Muscle of back (tissue), 13 donors: Measurements from ENCODE around the gene SLC25A24. TPM values are rescaled to one million over a fixed set of nuclear protein-coding genes. Genes with fewer than 3 reads are reported as not detected.
A peak's percentile ranks its signal among the peaks of the same experiment; 100 is the strongest.
"Not testable (repeated sequence)": the region's sequence is repeated elsewhere in the genome, so short reads cannot be mapped to it uniquely, and the experiment has no call there.

Experiments
- DNase-seq, 3 donors: peaks; one replicate each; pipeline versions ENCODE4 v3.0.0 to v3.0.0-alpha.2; 2013
- long read RNA-seq, 9 donors: transcript quantifications; one replicate each; lab custom pipeline, GENCODE V29; 2026
- polyA plus RNA-seq, 10 donors: library from polyadenylated mRNA; unstranded; fragments of 120-200 nt; gene quantifications; one replicate each; pipeline ENCODE4 v1.2.1, GENCODE V29; 2013; ENCODE audit not compliant: insufficient read length in 10 of 10

Gene SLC25A24
- polyA plus RNA-seq = 10 to 100 TPM; 32.6 to 59.9 (median 44.9) TPM
- long read RNA-seq, donor 1, full-length matches to known transcripts = 20 of 44 reads
- long read RNA-seq, donor 1, partial matches to known transcripts = 24 of 44 reads
- long read RNA-seq, donor 1, other reads (novel, unspliced or antisense) = 0 of 44 reads
- long read RNA-seq, donor 2, full-length matches to known transcripts = 10 of 10 reads
- long read RNA-seq, donor 2, partial matches to known transcripts = 0 of 10 reads
- long read RNA-seq, donor 2, other reads (novel, unspliced or antisense) = 0 of 10 reads
- long read RNA-seq, donor 3 = 0 reads
- long read RNA-seq, donor 4, full-length matches to known transcripts = 14 of 27 reads
- long read RNA-seq, donor 4, partial matches to known transcripts = 13 of 27 reads
- long read RNA-seq, donor 4, other reads (novel, unspliced or antisense) = 0 of 27 reads
- long read RNA-seq, donor 5, full-length matches to known transcripts = 8 of 8 reads
- long read RNA-seq, donor 5, partial matches to known transcripts = 0 of 8 reads
- long read RNA-seq, donor 5, other reads (novel, unspliced or antisense) = 0 of 8 reads
- long read RNA-seq, donor 6, full-length matches to known transcripts = 14 of 43 reads
- long read RNA-seq, donor 6, partial matches to known transcripts = 29 of 43 reads
- long read RNA-seq, donor 6, other reads (novel, unspliced or antisense) = 0 of 43 reads
- long read RNA-seq, donor 7, full-length matches to known transcripts = 9 of 18 reads
- long read RNA-seq, donor 7, partial matches to known transcripts = 9 of 18 reads
- long read RNA-seq, donor 7, other reads (novel, unspliced or antisense) = 0 of 18 reads
- long read RNA-seq, donor 8, full-length matches to known transcripts = 9 of 27 reads
- long read RNA-seq, donor 8, partial matches to known transcripts = 18 of 27 reads
- long read RNA-seq, donor 8, other reads (novel, unspliced or antisense) = 0 of 27 reads
- long read RNA-seq, donor 9, full-length matches to known transcripts = 1 of 1 reads
- long read RNA-seq, donor 9, partial matches to known transcripts = 0 of 1 reads
- long read RNA-seq, donor 9, other reads (novel, unspliced or antisense) = 0 of 1 reads

- peak; percentile 78 to 93 (median 85) for DNase-seq
Measured at GRCh38 chr1:108199781-108200686, at the start of gene SLC25A24. Gene SLC25A24 (minus strand): TSS chr1:108200343. CDS start chr1:108200138, 205 bp downstream.

- DNase-seq = not testable (repeated sequence)
Measured at GRCh38 chr1:108243976-108244375, 43.8 kb upstream of the SLC25A24 start, which contains the start of gene NBPF4. Gene NBPF4 (minus strand): TSS chr1:108244076. CDS start chr1:108243761, 315 bp downstream.

GRCh38 chr1:108239426-108239825, 39.3 kb upstream of the SLC25A24 start:
- not testable (repeated sequence) for DNase-seq

- not testable (repeated sequence) for DNase-seq
Measured at GRCh38 chr1:108235308-108235707, 35.2 kb upstream of the SLC25A24 start.

GRCh38 chr1:108232183-108232582, 32.0 kb upstream of the SLC25A24 start:
- DNase-seq = not testable (repeated sequence)

- not testable (repeated sequence) for DNase-seq
Measured at GRCh38 chr1:108229976-108230375, 29.8 kb upstream of the SLC25A24 start.

GRCh38 chr1:108227772-108228171, 27.6 kb upstream of the SLC25A24 start:
- DNase-seq = not testable (repeated sequence)

GRCh38 chr1:108226855-108227254, 26.7 kb upstream of the SLC25A24 start:
- not testable (repeated sequence) for DNase-seq

- DNase-seq = not testable (repeated sequence)
Measured at GRCh38 chr1:108223226-108223625, 23.1 kb upstream of the SLC25A24 start.

GRCh38 chr1:108217515-108218174, 17.5 kb upstream of the SLC25A24 start:
- DNase-seq = not testable (repeated sequence)

GRCh38 chr1:108217007-108217406, 16.9 kb upstream of the SLC25A24 start:
- DNase-seq = not testable (repeated sequence)

GRCh38 chr1:108216028-108216890, 16.1 kb upstream of the SLC25A24 start:
- DNase-seq = not testable (repeated sequence)

GRCh38 chr1:108214641-108215465, 14.7 kb upstream of the SLC25A24 start:
- DNase-seq = not testable (repeated sequence)

GRCh38 chr1:108211014-108211413, 10.9 kb upstream of the SLC25A24 start:
- DNase-seq = no peak

- no peak for DNase-seq
Measured at GRCh38 chr1:108209456-108210108, 9.4 kb upstream of the SLC25A24 start.

- peak in 2 of 3 donors; percentile 13 to 33 for DNase-seq
Measured at GRCh38 chr1:108208724-108209446, 8.7 kb upstream of the SLC25A24 start.

- not testable (repeated sequence) for DNase-seq
Measured at GRCh38 chr1:108203582-108203981, 3.4 kb upstream of the SLC25A24 start.
